Stimulated activated CD8-positive, alpha-beta memory T cell treated with anti-CD3 and anti-CD28 coated beads, Interleukin-4, amount 100 ng/mL, for 1 hour (primary cell): ENCODE data around the gene DPY19L3.
A peak's percentile ranks its signal among the peaks of the same experiment; 100 is the strongest.
"Not testable (repeated sequence)": the region's sequence is repeated elsewhere in the genome, so short reads cannot be mapped to it uniquely, and the experiment has no call there.

Source experiments
- DNase-seq, 2 donors: peaks; one replicate each; pipeline ENCODE4 v3.0.0-alpha.2; 2020; ENCODE audit warnings: low read depth in 2 of 2, low spot score in 1 of 2

Gene DPY19L3

GRCh38 chr19:32498648-32499200 is 93.2 kb downstream of the DPY19L3 start:
- DNase-seq: peak in 1 of 2 donors; percentile 10

DNA sequence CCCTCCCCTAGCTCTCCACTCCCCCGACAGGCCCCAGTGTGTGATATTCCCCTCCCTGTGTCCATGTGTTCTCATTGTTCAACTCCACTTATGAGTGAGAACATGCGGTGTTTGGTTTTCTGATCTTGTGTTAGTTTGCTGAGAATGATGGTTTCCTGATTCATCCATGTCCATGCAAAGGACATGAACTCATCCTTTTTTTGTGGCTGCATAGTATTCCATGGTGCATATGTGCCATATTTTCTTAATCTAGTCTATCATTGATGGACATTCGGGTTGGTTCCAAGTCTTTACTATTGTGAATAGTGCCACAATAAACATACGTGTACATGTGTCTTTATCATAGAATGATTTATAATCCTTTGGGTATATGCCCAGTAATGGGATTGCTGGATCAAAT is 106.9 kb downstream of the DPY19L3 start:
- not testable (repeated sequence) for DNase-seq

- no peak for DNase-seq
Measured at GRCh38 chr19:32519023-32519422, 113.5 kb downstream of the DPY19L3 start.

DNA sequence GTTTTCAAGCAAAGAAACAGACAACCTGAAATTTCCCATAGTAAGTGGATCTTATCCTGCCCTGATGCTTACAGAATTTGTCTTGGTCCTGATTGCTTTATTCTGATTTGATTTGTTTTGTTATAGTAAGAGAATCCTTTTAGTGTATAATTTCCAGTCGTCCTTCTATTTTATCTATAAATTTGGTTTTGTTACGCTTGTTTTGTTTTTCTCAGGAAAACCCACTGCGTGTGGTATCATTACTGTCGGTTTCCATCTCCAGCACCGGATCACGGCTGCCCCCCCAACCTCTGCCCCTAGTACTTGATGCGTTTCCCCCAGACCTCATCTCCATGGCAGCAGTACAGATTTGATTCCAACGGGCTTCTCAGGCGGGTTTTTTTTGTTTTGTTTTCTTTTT is 117.4 kb downstream of the DPY19L3 start:
- DNase-seq: no peak

DNA sequence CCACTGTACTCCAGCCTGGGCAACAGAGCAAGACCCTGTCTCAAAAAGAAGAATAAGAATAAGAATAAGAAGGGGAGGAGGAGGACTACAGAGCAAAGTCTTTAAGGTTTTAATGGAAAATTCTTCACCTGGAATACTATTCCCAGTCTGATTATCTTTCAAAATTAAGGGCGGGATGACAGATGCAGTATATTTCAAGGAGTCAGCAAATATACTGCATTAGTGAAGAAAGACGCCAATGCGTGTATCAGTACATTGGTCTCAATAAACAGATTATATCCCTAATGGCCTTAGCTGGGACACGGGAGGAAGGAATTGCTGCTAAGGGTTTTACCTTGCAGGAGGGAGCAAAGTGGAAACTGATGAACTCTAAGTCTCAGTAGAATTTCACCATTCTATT is 121.3 kb downstream of the DPY19L3 start:
- DNase-seq: no peak

- no peak for DNase-seq
Measured at GRCh38 chr19:32530773-32531172, 125.2 kb downstream of the DPY19L3 start.

DNA sequence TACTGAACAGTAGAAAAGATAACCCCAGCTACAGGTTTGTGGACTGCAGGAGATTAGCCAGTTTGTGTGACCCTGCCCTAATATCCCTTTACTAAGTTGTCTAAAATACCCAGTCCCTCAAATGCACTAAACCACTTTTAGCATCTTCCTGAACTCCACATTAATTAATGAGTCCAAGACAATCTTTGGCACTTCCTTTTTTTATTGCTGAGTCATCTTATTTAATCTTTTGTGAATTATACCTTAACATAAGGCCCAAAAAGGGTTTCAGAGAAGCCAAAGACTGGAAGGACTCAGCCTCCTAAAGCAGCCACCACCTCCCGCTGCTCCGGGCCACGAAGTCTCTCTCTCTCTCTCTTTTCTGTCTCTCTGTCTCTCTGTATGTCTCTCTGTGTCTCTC is 126.7 kb downstream of the DPY19L3 start:
- no peak for DNase-seq
